HG02759 (cell line): ENCODE measurements around the gene HAPLN3.
"Not testable (repeated sequence)": the region's sequence is repeated elsewhere in the genome, so short reads cannot be mapped to it uniquely, and the experiment has no call there.

Source experiments
- ATAC-seq: cut with Tn5 transposase; IDR thresholded peaks from one replicate; pipeline ENCODE4 v1.9.1; 2021; ENCODE audit warnings: mild to moderate bottlenecking, moderate library complexity; ENCODE audit not compliant: unreplicated experiment

The HAPLN3 gene, protein sequence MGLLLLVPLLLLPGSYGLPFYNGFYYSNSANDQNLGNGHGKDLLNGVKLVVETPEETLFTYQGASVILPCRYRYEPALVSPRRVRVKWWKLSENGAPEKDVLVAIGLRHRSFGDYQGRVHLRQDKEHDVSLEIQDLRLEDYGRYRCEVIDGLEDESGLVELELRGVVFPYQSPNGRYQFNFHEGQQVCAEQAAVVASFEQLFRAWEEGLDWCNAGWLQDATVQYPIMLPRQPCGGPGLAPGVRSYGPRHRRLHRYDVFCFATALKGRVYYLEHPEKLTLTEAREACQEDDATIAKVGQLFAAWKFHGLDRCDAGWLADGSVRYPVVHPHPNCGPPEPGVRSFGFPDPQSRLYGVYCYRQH

GRCh38 chr15:88894819-88895767, at the start of gene HAPLN3:
TSS of gene HAPLN3 (minus strand) at chr15:88895544. CDS start at chr15:88887298, 8,246 bp downstream.
- ATAC-seq: peak; percentile 65

- no peak for ATAC-seq
Measured at GRCh38 chr15:88940110-88940675, 44.8 kb upstream of the HAPLN3 start.

DNA sequence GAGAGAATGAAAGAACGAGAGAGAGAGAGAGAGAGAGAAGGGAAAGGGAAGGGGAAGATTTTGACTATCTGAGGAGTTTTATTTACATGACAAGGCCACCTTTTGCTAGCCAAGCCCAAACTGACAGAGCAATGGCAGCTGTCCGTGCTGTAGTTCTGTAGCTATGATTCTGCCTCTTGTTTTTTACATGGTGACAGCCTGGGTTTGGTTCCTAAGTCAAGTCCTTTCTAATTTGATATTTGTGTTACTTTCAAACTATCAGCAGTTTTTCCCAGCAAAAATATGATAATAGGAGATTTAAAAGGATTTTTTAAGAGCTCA, 44.1 kb upstream of the HAPLN3 start:
- no peak for ATAC-seq

- ATAC-seq: no peak
Measured at GRCh38 chr15:88938802-88939485, 43.6 kb upstream of the HAPLN3 start.

- not testable (repeated sequence) for ATAC-seq
Measured at GRCh38 chr15:88934449-88934848, 39.1 kb upstream of the HAPLN3 start.

GRCh38 chr15:88932875-88933330, 37.6 kb upstream of the HAPLN3 start:
- ATAC-seq: no peak

GRCh38 chr15:88932271-88932874, 37.0 kb upstream of the HAPLN3 start:
- no peak for ATAC-seq

DNA sequence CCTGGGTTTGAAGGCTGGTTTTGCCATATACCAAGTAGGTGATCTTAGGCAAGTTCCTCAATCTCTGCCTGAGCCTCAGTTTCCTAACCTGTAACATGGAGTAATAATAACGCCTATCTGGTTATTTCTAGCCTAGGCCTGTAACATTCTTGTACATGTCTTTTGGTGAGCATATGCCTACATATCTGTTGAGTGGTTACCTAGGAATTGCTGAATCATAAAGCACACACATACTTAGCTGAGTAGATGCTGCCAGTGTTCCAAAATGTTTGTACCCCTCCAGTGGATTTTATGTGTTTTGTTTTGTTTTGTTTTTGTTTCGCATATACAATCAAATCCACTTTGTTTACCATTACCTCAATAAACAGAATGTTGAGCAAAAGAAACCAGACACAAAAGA, 35.2 kb upstream of the HAPLN3 start:
- ATAC-seq: no peak

DNA sequence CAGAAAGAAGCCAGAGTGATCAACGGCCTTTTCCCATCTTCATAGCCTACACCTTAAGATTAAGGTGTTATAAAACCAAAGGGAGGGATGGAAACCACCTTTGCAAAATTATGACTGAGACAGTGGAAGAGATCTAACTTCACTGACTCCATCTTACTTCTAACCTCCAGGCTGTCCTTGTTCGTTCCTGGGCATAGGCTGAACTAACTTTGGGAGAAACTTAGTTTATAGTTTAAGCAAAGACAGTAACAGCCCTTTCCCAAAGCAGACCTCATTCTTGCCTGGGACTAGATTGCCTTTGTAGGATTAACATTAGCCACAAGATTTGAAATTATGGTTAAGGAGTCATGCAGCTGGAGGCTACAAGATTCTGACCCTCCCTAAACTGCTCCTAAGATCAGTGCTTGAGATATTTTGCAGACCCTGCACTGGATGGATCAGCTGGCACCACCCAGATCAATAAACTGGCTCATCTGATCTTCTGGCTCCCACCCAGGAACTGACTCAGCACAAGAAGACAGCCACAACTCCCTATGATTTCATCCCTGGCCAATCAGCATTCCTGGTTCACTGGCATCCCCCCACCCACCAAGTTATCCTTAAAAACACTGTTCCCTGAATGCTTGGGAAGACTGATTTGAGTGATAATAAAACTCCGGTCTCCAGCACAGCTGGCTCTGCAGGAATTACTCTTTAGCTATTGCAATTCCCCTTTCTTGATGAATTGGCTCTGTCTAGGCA, 34.2 kb upstream of the HAPLN3 start:
- not testable (repeated sequence) for ATAC-seq

GRCh38 chr15:88928192-88928591, 32.8 kb upstream of the HAPLN3 start:
- not testable (repeated sequence) for ATAC-seq

DNA sequence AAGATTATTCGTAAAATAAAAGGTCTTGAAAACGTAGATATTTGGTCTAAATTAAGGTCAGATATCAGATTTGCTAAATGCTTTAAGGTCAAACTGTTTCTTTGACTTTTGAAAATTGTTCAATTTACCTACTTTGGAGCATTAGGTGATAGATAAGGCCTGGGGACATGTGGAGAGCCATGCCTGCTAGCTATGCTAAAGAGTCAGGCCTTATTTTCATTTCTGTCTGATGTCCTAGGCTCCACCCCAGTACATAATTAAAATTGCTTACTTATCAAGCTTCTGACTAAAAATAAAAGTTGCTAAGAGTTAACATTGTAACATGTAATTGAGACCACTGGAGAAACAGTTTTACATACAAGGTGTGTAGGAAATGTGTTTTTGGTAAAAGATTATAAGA, 30.3 kb upstream of the HAPLN3 start:
- not testable (repeated sequence) for ATAC-seq

GRCh38 chr15:88920892-88921435, 25.6 kb upstream of the HAPLN3 start:
- peak; percentile 73 for ATAC-seq

GRCh38 chr15:88920186-88920891, 25.0 kb upstream of the HAPLN3 start:
- ATAC-seq: no peak

DNA sequence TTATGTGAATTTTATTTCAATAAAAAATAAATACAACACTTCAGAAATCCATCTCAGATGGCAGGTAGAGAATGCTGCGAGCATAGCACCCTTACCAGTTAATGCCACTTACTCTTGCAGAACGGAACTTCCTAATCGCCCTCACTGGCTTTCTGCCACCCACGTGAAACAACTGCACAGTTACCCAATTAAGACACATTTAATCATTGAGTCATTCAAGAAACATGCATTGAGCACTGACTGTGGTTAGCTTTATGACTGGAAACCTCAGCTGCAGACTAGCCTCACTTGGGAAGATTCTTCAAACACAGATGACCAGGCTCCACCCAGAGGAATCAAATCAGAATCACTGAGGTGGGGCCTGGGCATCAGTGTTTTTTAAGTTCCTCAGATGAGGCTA, 23.4 kb upstream of the HAPLN3 start:
- ATAC-seq: peak; percentile 82

- ATAC-seq: no peak
Measured at GRCh38 chr15:88917760-88918159, 22.4 kb upstream of the HAPLN3 start.

GRCh38 chr15:88915354-88915753, 20.0 kb upstream of the HAPLN3 start:
- ATAC-seq: no peak

DNA sequence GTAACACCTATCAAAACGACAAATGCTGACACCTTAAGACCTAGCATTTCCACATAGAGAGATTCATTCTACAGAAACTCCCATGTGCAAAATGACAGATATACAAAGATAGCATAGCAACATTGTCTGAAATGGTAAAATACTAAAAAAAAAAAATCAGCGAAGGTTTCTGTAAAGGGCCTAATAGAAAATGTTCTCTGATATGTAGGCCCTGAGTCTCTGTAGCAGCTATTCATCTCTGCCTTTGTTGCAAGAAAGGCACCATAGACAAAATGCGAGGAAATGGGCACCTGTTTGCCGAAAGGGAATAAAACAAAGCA, 18.5 kb upstream of the HAPLN3 start:
- no peak for ATAC-seq

- ATAC-seq: peak; percentile 90
Measured at GRCh38 chr15:88913017-88913849, 17.9 kb upstream of the HAPLN3 start, which contains the start of gene MFGE8. TSS of gene MFGE8 (minus strand) at chr15:88913379. CDS start at chr15:88913319, 60 bp downstream.
